Parathyroid adenoma (tissue), 2 donors: ENCODE measurements around the gene RPUSD2.
A peak's percentile ranks its signal among the peaks of the same experiment; 100 is the strongest.
"Not testable (repeated sequence)": the region's sequence is repeated elsewhere in the genome, so short reads cannot be mapped to it uniquely, and the experiment has no call there.

ENCODE experiments used
- H2AFZ ChIP-seq: fragments of 300-600 bp; sonication (generic); one replicate; pipeline ENCODE4 v1.7.0; 2017; ENCODE audit warnings: antibody characterized with exemption, mild to moderate bottlenecking
- H3K27ac ChIP-seq: fragments of 300-600 bp; sonication (generic); one replicate; pipeline ENCODE4 v1.7.0; 2017
- H3K27me3 ChIP-seq: fragments of 300-600 bp; sonication (generic); one replicate; pipeline ENCODE4 v1.7.0; 2017; ENCODE audit warnings: low read length; ENCODE audit not compliant: control insufficient read depth, insufficient read depth
- H3K36me3 ChIP-seq: fragments of 300-600 bp; sonication (generic); one replicate; pipeline ENCODE4 v1.7.0; 2017; ENCODE audit warnings: low read length; ENCODE audit not compliant: control insufficient read depth, insufficient read depth
- H3K4me1 ChIP-seq: fragments of 300-600 bp; sonication (generic); one replicate; pipeline ENCODE4 v1.7.0; 2017; ENCODE audit warnings: control low read depth
- H3K4me2 ChIP-seq: fragments of 300-600 bp; sonication (generic); one replicate; pipeline ENCODE4 v1.7.0; 2017; ENCODE audit warnings: low read length
- H3K4me3 ChIP-seq: fragments of 300-600 bp; sonication (generic); one replicate; pipeline ENCODE4 v1.7.0; 2017; ENCODE audit warnings: low read depth, low read length
- H3K79me2 ChIP-seq: fragments of 300-600 bp; sonication (generic); one replicate; pipeline ENCODE4 v1.7.0; 2017; ENCODE audit warnings: control low read depth
- H3K9ac ChIP-seq: fragments of 300-600 bp; sonication (generic); one replicate; pipeline ENCODE4 v1.7.0; 2017; ENCODE audit warnings: mild to moderate bottlenecking
- H3K9me3 ChIP-seq: fragments of 300-600 bp; sonication (generic); one replicate; pipeline ENCODE4 v1.7.0; 2017; ENCODE audit warnings: low read length; ENCODE audit not compliant: control insufficient read depth
- TF ChIP-seq, protein P1 (sequence below): fragments of 300-600 bp; sonication (generic); IDR thresholded peaks from one replicate; pipeline ENCODE4 v1.7.0; 2017; ENCODE audit warnings: antibody characterized with exemption, mild to moderate bottlenecking
- donor health status: primary hyperparathyroidism.

Gene RPUSD2

DNA sequence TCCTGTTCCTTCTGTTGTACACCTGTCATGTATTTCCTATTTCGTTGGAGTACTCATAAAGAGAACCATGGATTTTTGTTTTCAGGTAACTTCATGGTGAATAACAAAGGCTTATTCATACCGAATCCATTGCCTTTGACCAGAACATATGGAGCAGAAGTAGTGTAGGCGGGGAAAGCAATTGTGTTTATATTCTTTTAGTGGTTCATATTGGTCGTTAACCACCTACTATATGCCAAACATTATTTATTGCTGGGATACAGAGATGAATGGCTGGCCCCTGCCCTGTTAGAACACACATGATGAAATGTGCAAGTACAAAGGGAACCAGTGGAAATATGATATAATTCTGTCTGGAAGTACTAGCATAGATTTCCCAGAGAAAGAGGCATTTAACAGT is 9.8 kb downstream of the RPUSD2 start:
- Histone ChIP-seq H3K9ac (no peak overlapping the region), H3K4me1 (no peaks in the 10 kb centered on the region), H3K36me3 (no peaks in the 10 kb centered on the region), H3K27me3 (no peaks in the 10 kb centered on the region), H3K4me2 (no peak overlapping the region), H3K79me2 (no peaks in the 10 kb centered on the region), H3K27ac (no peak overlapping the region), H2AFZ (no peak overlapping the region), H3K4me3 (no peak overlapping the region), H3K9me3 (no peaks in the 10 kb centered on the region)
- TF ChIP-seq, protein P1, sequence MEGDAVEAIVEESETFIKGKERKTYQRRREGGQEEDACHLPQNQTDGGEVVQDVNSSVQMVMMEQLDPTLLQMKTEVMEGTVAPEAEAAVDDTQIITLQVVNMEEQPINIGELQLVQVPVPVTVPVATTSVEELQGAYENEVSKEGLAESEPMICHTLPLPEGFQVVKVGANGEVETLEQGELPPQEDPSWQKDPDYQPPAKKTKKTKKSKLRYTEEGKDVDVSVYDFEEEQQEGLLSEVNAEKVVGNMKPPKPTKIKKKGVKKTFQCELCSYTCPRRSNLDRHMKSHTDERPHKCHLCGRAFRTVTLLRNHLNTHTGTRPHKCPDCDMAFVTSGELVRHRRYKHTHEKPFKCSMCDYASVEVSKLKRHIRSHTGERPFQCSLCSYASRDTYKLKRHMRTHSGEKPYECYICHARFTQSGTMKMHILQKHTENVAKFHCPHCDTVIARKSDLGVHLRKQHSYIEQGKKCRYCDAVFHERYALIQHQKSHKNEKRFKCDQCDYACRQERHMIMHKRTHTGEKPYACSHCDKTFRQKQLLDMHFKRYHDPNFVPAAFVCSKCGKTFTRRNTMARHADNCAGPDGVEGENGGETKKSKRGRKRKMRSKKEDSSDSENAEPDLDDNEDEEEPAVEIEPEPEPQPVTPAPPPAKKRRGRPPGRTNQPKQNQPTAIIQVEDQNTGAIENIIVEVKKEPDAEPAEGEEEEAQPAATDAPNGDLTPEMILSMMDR: no peak

DNA sequence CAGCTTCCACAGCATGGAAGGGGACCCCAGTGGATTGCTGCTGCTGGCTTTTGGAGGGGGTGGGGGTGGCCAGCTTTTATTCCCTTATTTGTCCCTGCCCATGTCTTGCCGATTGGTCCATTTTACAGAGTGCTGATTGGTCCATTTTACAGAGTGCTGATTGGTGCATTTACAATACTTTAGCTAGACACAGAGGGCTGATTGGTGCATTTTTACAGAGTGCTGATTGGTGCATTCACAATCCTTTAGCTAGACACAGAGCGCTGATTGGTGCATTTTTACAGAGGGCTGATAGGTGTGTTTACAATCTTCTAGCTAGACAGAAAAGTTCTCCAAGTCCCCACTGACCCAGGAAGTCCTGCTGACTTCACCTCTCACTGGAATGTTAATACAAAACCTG is 12.7 kb downstream of the RPUSD2 start:
- H2AFZ ChIP-seq, H3K27ac ChIP-seq: not testable (repeated sequence)

DNA sequence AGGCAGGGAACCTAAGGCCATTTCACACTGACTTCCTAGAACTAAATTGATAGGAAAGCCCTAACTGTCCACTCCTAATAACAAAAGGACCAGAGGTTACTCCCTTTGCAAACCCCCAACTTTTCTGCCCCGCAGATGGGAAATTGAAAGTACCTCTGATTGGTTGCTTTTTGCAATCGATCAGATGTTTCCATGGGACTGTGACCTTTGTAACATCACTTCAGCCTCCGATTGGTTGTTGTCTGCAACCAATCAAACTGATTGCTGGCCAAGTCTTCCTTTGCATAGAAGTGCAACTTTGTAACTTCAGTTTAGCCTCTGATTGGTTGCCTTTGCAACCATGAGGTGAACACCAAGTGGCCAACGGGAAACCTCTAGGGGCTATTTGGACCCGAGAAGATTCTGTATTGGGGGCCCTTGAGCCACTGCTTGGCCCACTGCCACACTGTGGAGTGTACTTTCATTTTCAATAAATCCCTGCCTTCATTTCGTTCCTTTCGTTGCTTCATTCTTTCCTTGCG is 13.7 kb downstream of the RPUSD2 start:
- TF ChIP-seq, protein P1: no peak
- Histone ChIP-seq H3K4me3 (no peak overlapping the region), H3K36me3 (no peaks in the 10 kb centered on the region), H3K27me3 (no peaks in the 10 kb centered on the region), H3K4me2 (no peak overlapping the region), H3K27ac (no peak overlapping the region), H3K9me3 (no peaks in the 10 kb centered on the region), H3K4me1 (no peaks in the 10 kb centered on the region), H2AFZ (peak overlapping the region; percentile 72), H3K9ac (no peak overlapping the region), H3K79me2 (no peaks in the 10 kb centered on the region)

More for the DNA sequence above, 12.7 kb downstream of the RPUSD2 start:
- not testable (repeated sequence) for H3K9me3 ChIP-seq, H3K79me2 ChIP-seq, H3K4me3 ChIP-seq, H3K4me1 ChIP-seq, H3K36me3 ChIP-seq, H3K9ac ChIP-seq, H3K27me3 ChIP-seq, H3K4me2 ChIP-seq

DNA sequence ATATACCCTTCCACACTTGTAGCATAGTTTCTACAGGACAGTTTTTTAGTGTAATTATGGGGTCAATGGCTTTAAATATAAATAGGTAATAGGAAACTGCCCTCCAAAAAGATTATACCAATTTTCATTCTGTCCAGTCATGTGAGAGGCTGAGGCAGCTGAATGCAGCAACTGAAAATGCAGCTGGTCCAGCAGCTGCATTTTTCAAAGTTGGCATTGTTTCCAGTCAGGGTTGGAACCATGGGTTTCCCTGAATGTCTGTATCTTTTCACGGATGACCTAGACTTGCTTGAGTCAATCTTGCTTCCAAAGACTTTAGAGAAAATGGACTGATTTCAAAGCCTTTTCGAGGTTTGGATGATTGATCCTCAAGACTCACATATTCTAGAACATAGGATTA is 15.1 kb downstream of the RPUSD2 start:
- no peak overlapping the region for H2AFZ ChIP-seq

DNA sequence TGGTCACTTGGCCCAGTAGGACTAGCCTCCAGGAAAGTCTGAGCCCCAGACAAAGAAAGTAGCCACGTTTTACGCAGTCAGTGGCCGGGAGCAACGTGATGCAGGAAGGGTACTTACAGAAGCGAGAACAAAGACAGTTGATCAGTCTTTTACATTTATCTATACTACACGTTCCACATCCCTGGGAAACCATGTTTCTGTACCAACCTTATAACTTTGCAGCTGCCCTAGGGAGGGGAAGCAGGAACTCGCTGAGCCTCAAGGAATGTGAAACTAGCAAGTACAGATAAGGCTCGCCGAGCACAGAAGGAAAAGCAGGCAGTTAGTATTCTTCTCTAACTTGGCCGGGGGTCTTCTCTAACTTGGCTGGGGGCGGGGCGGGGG is 21.6 kb downstream of the RPUSD2 start:
- no peaks in the 10 kb centered on the region for H3K9me3 ChIP-seq
- no peak overlapping the region for H3K4me2 ChIP-seq
- TF ChIP-seq, protein P1: no peak
- H3K36me3 ChIP-seq: no peaks in the 10 kb centered on the region
- H3K4me1 ChIP-seq: no peaks in the 10 kb centered on the region
- H3K9ac ChIP-seq: no peak overlapping the region
- no peak overlapping the region for H3K4me3 ChIP-seq
- H3K27me3 ChIP-seq: no peaks in the 10 kb centered on the region
- no peak overlapping the region for H2AFZ ChIP-seq
- no peaks in the 10 kb centered on the region for H3K79me2 ChIP-seq
- no peak overlapping the region for H3K27ac ChIP-seq

More for the DNA sequence above, 15.1 kb downstream of the RPUSD2 start:
- Histone ChIP-seq H3K27ac (no peak overlapping the region), H3K4me2 (no peak overlapping the region), H3K9ac (no peak overlapping the region), H3K27me3 (no peaks in the 10 kb centered on the region), H3K4me3 (no peak overlapping the region), H3K4me1 (no peaks in the 10 kb centered on the region), H3K9me3 (no peaks in the 10 kb centered on the region), H3K79me2 (no peaks in the 10 kb centered on the region), H3K36me3 (no peaks in the 10 kb centered on the region)
- TF ChIP-seq, protein P1: no peak
